Type B pancreatic cell (in vitro differentiated cells): ENCODE data around the gene TPCN2. TPM values are rescaled to one million over a fixed set of nuclear protein-coding genes. Genes with fewer than 3 reads are reported as not detected.

Experiments used
- DNase-seq: peaks from one replicate; pipeline ENCODE4 v3.0.0; 2021; ENCODE audit warnings: mixed read lengths; ENCODE audit not compliant: unreplicated experiment; ENCODE audit errors: extremely low spot score
- H3K27ac Mint-ChIP-seq: 2 replicates; pipeline ENCODE4 v1.8.0; 2021; ENCODE audit warnings: mild to moderate bottlenecking, mixed read lengths
- H3K27me3 Mint-ChIP-seq: 2 replicates; pipeline ENCODE4 v1.8.0; 2021; ENCODE audit warnings: mixed read lengths
- H3K36me3 Mint-ChIP-seq: 2 replicates; pipeline ENCODE4 v1.8.0; 2021; ENCODE audit warnings: mixed read lengths
- H3K4me1 Mint-ChIP-seq: one replicate; pipeline ENCODE4 v1.8.0; 2021; ENCODE audit warnings: mixed read lengths; ENCODE audit not compliant: unreplicated experiment
- H3K4me3 Mint-ChIP-seq: 2 replicates; pipeline ENCODE4 v1.8.0; 2021; ENCODE audit warnings: mild to moderate bottlenecking, mixed read lengths
- H3K9me3 Mint-ChIP-seq: 2 replicates; pipeline ENCODE4 v1.8.0; 2021; ENCODE audit warnings: mixed read lengths
- CTCF ChIP-seq: fragments of 200-600 bp; sonication (generic); conservative IDR thresholded peaks from 2 replicates; pipeline ENCODE4 v1.5.0; 2021; ENCODE audit warnings: antibody characterized with exemption, mild to moderate bottlenecking
- total RNA-seq: library from RNA; stranded (reverse); gene quantifications from 2 replicates; pipeline ENCODE4 v1.2.1, GENCODE V29; 2021; ENCODE audit warnings: low replicate concordance

TPCN2 gene
- total RNA-seq, 1 donor from 2014 or later, result 19.5 TPM

DNA sequence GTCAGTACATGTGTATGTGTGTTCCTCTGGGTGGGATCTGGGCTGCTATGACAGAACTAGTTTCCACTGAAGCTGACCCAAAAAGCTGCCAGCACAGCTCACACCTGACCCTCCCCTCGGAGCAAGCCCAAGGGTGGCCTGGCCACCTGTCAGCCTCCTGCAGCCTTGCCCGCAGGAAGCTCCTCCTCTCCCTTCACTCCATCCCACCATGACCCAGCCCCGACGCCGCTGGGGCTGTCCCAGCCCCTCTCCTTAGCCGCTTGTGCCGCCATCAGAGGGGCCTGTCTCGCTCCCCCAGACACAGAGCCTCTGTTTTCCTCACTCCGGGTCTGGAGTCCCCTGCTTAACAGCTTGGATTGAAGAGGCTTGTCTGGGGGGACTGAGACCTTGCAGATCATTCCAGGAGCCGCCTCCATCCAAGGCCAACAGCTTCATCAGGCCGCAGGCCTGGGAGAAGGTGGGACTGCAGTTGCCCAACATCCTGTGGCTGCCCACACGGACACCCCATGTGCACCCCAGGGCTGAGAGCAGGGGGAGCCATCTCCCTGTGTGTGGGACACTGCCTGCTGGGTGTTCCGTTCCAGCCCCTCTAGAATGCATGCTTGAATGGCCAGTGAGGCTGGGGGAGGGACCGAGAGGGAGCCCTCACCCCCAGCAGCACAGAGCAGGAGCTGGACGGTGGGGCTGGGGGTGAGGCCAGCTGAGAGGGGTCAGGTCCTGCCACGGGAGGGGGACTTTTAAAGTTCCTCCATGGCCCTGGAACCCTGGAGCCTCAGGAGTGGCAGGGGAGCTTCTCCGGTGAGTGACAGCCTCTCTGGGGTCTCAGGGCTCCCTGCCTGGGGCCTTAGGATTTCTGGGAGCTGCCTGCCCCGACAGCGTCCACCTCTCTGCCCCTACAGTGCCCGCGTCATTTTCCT is 36.4 kb upstream of the TPCN2 start:
- no peak for TF ChIP-seq CTCF
- no peak for DNase-seq
- no peaks in the 10 kb centered on the region for H3K9me3 Mint-ChIP-seq
- H3K27ac Mint-ChIP-seq, result no peak overlapping the region
- no peaks in the 10 kb centered on the region for H3K36me3 Mint-ChIP-seq
- peaks cover 29% of the 10 kb centered on the region for H3K4me1 Mint-ChIP-seq
- H3K27me3 Mint-ChIP-seq, result peaks cover 8% of the 10 kb centered on the region
- peak overlapping the region; percentile 39 for H3K4me3 Mint-ChIP-seq

- Mint-ChIP-seq H3K9me3 (no peaks in the 10 kb centered on the region), H3K36me3 (no peaks in the 10 kb centered on the region), H3K4me3 (peak within 1 kb of the TSS; percentile 39), H3K4me1 (peaks cover 20% of the 10 kb centered on the region), H3K27me3 (peaks cover 8% of the 10 kb centered on the region), H3K27ac (no peak within 1 kb of the TSS)
- TF ChIP-seq CTCF, result peak; percentile 57
- DNase-seq, result no peak
Measured at GRCh38 chr11:69013009-69013951, 35.5 kb upstream of the TPCN2 start, which contains the start of gene MRGPRF. MRGPRF (minus strand) TSS chr11:69013246; CDS start chr11:69009901, 3,345 bp downstream.

DNA sequence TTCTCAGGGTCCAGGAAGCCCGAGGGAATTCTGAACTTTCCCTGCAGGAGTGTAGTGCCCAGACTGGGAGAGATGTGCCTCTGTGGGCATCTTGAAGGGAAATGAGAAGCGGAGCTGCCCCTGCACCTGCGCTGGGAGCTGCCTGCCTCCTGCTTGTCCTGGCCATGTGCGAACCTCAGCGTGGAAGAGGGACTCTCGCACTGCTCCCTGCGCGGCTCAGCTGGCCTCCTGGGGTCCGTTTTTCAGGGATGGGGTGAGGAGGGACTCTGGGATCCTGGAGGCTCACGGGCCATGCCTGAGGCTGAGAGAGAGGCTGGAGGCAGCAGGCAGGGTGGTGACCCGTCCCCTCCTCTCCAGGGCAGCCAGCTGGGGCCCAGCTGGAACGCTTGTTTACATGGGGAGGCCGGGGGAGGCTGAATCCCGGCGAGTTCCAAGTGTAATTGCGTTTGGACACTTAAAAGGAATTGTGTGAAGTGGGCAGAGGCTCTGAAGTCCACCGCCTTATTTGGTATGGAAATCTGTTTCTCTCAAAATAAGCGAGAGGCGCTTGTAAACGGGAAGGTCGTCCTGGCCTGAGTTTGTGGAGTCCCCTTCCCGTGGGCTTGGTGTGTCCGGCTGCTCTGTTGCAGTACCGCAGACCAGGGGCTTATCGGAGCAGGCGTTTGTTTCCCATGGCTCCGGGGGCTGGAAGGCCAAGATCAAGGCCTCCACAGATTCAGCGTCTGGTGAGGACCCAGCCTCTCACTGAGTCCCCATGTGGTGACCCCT is 34.5 kb upstream of the TPCN2 start:
- Mint-ChIP-seq H3K36me3 (no peaks in the 10 kb centered on the region), H3K4me1 (peaks cover 16% of the 10 kb centered on the region), H3K27ac (no peak overlapping the region), H3K4me3 (no peak overlapping the region), H3K27me3 (peaks cover 8% of the 10 kb centered on the region), H3K9me3 (no peaks in the 10 kb centered on the region)
- no peak for TF ChIP-seq CTCF
- no peak for DNase-seq

DNA sequence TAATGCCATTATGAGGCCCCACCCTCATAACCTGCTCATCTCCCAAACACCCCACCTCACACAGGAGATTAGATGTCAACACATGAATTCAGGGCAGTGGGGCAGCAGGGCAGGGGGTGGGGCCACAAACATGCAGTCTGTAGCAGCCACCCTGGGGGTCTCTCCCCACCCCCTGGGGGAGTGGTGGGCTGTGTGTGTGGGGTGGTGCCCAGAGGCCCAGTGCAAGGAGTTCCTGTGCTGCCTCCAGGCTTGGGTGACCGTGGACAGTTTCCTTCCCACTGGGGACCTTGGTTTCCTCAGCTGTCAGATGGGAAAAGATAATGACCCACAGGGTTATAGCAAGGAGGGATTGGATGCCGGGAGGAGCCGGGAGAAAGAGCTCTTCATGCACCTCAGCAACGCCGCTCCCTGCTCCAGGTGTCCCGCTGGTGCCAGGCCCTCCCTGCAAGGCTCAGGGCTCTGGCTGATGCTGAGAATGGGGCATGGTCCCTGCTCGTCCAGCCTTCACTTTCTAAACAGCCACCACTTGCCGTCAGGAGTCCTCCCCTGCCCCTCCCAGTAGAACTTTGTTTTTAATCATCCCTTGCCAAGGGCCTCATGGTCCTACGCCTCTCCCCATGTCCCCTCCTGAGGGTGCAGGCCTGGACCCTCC is 33.7 kb upstream of the TPCN2 start:
- H3K27me3 Mint-ChIP-seq, result peaks cover 8% of the 10 kb centered on the region
- H3K27ac Mint-ChIP-seq, result no peak overlapping the region
- no peaks in the 10 kb centered on the region for H3K36me3 Mint-ChIP-seq
- peaks cover 16% of the 10 kb centered on the region for H3K4me1 Mint-ChIP-seq
- H3K4me3 Mint-ChIP-seq, result no peak overlapping the region
- DNase-seq, result no peak
- no peaks in the 10 kb centered on the region for H3K9me3 Mint-ChIP-seq
- TF ChIP-seq CTCF, result no peak
